HEK293 (cell line): ENCODE results near the gene LPA.

Experiments used
- CTCF ChIA-PET: fragments of 350-600 bp; formaldehyde crosslinking; extraction: SDS; loops from one replicate; lab custom pipeline; 2021; ENCODE audit warnings: antibody characterized with exemption; lab: Yijun Ruan, JAX
- POLR2A ChIA-PET: fragments of 300-600 bp; formaldehyde crosslinking; extraction: SDS; loops from one replicate; lab custom pipeline; 2020; ENCODE audit warnings: antibody characterized with exemption, inconsistent platforms; lab: Yijun Ruan, JAX
- H3K27ac ChIP-seq: fragments of 200-500 bp; sonication (Bioruptor generic); 2 replicates; pipeline ENCODE4 v1.5.1; 2014; ENCODE audit warnings: low read depth, low read length, control low read depth, inconsistent platforms; ENCODE audit errors: extremely low read depth
- H3K36me3 ChIP-seq, 2 experiments: fragments of 200-500 bp in 1 of 2; sonication (Bioruptor generic) in 1 of 2; 1 replicate in 1 of 2; 2 replicates in 1 of 2; pipeline ENCODE4 v1.5.1; 2014 to 2017; ENCODE audit warnings: inconsistent platforms in 2 of 2, low read length in 2 of 2; ENCODE audit not compliant: control insufficient read depth in 2 of 2, insufficient read depth in 1 of 2
- H3K4me1 ChIP-seq: fragments of 200-500 bp; sonication (Bioruptor generic); 2 replicates; pipeline ENCODE4 v1.5.1; 2014; ENCODE audit warnings: mild to moderate bottlenecking, low read length, inconsistent platforms; ENCODE audit not compliant: control insufficient read depth, insufficient read depth
- H3K4me3 ChIP-seq: 2 replicates; pipeline ENCODE4 v1.5.1; 2011; ENCODE audit warnings: low read depth, mild to moderate bottlenecking, control low read depth, low read length, moderate library complexity
- H3K9me3 ChIP-seq: fragments of 200-500 bp; sonication (Bioruptor generic); 2 replicates; pipeline ENCODE4 v1.5.1; 2014; ENCODE audit warnings: low read depth, low read length, inconsistent platforms; ENCODE audit not compliant: control insufficient read depth, insufficient read depth
- EGR2 ChIP-seq: fragments of 450-650 bp; formaldehyde crosslinking; IDR thresholded peaks from 2 replicates; pipeline ENCODE4 v1.5.1; 2016; ENCODE audit warnings: low read depth, missing biosample characterization, missing genetic modification characterization
- GLIS2 ChIP-seq: fragments of 450-650 bp; formaldehyde crosslinking; IDR thresholded peaks from 2 replicates; pipeline ENCODE4 v1.5.1; 2016; ENCODE audit warnings: missing biosample characterization, missing genetic modification characterization
- HOXA7 ChIP-seq: sonication (generic); formaldehyde crosslinking; IDR thresholded peaks from 2 replicates; pipeline ENCODE4 v1.8.1; 2022; ENCODE audit warnings: missing genetic modification reagents, borderline replicate concordance
- KLF8 ChIP-seq: fragments of 450-650 bp; formaldehyde crosslinking; IDR thresholded peaks from 2 replicates; pipeline ENCODE4 v1.5.1; 2016; ENCODE audit warnings: missing biosample characterization, missing genetic modification characterization
- SP3 ChIP-seq: fragments of 450-650 bp; formaldehyde crosslinking; IDR thresholded peaks from 2 replicates; pipeline ENCODE4 v1.5.1; 2016; ENCODE audit warnings: missing biosample characterization, missing genetic modification characterization
- SP7 ChIP-seq: fragments of 450-650 bp; formaldehyde crosslinking; IDR thresholded peaks from 2 replicates; pipeline ENCODE4 v1.5.1; 2016; ENCODE audit warnings: missing biosample characterization, missing genetic modification characterization
- YY2 ChIP-seq: fragments of 450-650 bp; formaldehyde crosslinking; IDR thresholded peaks from 2 replicates; pipeline ENCODE4 v1.5.1; 2016; ENCODE audit warnings: missing biosample characterization, missing genetic modification characterization
- ZBTB20 ChIP-seq: fragments of 450-650 bp; formaldehyde crosslinking; IDR thresholded peaks from 2 replicates; pipeline ENCODE4 v1.5.1; 2016; ENCODE audit warnings: missing biosample characterization, missing genetic modification characterization
- ZEB2 ChIP-seq: fragments of 450-650 bp; formaldehyde crosslinking; IDR thresholded peaks from 2 replicates; pipeline ENCODE4 v1.5.1; 2016; ENCODE audit warnings: missing biosample characterization, missing genetic modification characterization
- ZIC2 ChIP-seq: fragments of 450-650 bp; formaldehyde crosslinking; IDR thresholded peaks from 2 replicates; pipeline ENCODE4 v1.5.1; 2016; ENCODE audit warnings: missing biosample characterization, missing genetic modification characterization
- ZNF24 ChIP-seq: fragments of 450-650 bp; formaldehyde crosslinking; IDR thresholded peaks from 2 replicates; pipeline ENCODE4 v1.5.1; 2016; ENCODE audit warnings: missing biosample characterization, missing genetic modification characterization
- ZNF248 ChIP-seq: fragments of 450-650 bp; formaldehyde crosslinking; IDR thresholded peaks from 2 replicates; pipeline ENCODE4 v1.5.1; 2017; ENCODE audit warnings: missing biosample characterization, missing genetic modification characterization
- ZNF335 ChIP-seq: fragments of 450-650 bp; formaldehyde crosslinking; conservative IDR thresholded peaks from 2 replicates; pipeline ENCODE4 v1.5.1; 2016; ENCODE audit warnings: missing biosample characterization, missing genetic modification characterization
- ZNF548 ChIP-seq: fragments of 450-650 bp; formaldehyde crosslinking; IDR thresholded peaks from 2 replicates; pipeline ENCODE4 v1.5.1; 2016; ENCODE audit warnings: missing biosample characterization, missing genetic modification characterization
- ZNF654 ChIP-seq: fragments of 450-650 bp; formaldehyde crosslinking; IDR thresholded peaks from 2 replicates; pipeline ENCODE4 v1.5.1; 2016; ENCODE audit warnings: low read depth, missing biosample characterization, missing genetic modification characterization
- TF ChIP-seq, protein P1 (sequence below): fragments of 450-650 bp; formaldehyde crosslinking; IDR thresholded peaks from 2 replicates; pipeline ENCODE4 v1.5.1; 2016; ENCODE audit warnings: missing biosample characterization, missing genetic modification characterization
- TF ChIP-seq, protein P2 (sequence below): fragments of 450-650 bp; formaldehyde crosslinking; IDR thresholded peaks from 2 replicates; pipeline ENCODE4 v1.5.1; 2017; ENCODE audit warnings: missing biosample characterization, missing genetic modification characterization
- TF ChIP-seq, protein P3 (sequence below): fragments of 450-650 bp; formaldehyde crosslinking; IDR thresholded peaks from 2 replicates; pipeline ENCODE4 v1.5.1; 2017; ENCODE audit warnings: missing biosample characterization, missing genetic modification characterization
- TF ChIP-seq, protein P4 (sequence below): fragments of 450-650 bp; formaldehyde crosslinking; IDR thresholded peaks from 2 replicates; pipeline ENCODE4 v1.5.1; 2016; ENCODE audit warnings: missing biosample characterization, missing genetic modification characterization
- TF ChIP-seq, protein P5 (sequence below): fragments of 450-650 bp; formaldehyde crosslinking; IDR thresholded peaks from 2 replicates; pipeline ENCODE4 v1.5.1; 2016; ENCODE audit warnings: missing biosample characterization, missing genetic modification characterization
- TF ChIP-seq, protein P6 (sequence below): fragments of 450-650 bp; formaldehyde crosslinking; IDR thresholded peaks from 2 replicates; pipeline ENCODE4 v1.5.1; 2017; ENCODE audit warnings: missing biosample characterization, mild to moderate bottlenecking, missing genetic modification characterization, moderate library complexity

LPA gene

DNA sequence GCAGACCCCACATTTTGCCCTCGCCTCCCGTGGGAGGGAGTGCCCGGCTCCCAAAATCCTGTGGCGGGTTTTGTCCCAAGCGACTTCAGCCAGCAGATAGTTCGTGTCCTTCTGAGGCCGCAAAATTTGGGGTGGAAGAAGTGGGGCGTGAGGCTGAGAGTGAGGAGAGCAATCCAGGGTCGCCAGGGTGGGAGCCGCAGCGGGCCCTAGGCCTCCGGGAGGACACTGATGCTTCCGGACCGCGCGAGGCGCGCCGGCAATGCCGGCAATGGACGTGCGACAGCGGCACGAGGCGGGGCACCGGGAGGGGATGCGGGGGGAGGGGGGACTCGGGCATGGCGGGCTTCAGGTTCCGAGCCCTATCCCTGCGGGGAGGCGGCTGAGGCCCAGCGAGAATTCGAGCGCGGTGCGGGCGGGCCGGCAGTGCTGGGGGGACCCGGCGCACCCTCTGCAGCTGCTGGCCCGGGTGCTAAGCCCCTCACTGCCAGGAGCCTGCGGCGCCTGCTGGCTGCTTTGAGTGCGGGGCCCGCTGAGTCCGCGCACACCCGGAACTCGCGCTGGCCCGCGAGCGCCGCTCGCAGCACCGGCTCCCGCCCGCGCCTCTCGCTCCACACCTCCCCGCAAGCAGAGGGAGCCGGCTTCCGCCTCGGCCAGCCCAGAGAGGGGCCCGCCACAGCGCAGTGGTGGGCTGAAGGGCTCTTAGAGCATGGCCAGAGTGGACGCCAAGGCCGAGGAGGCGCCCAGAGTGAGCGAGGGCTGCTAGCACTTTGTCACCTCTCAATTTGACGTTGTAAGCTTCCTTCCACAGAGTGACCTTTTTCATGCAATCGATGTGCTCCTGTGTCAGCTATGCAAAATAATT, 143.8 kb downstream of the LPA start:
- Histone ChIP-seq H3K4me3 (peak overlapping the region; percentile 61), H3K36me3 (no peaks in the 10 kb centered on the region), H3K4me1 (no peaks in the 10 kb centered on the region), H3K9me3 (no peaks in the 10 kb centered on the region), H3K27ac (no peak overlapping the region; the same call in 1 of the 2 replicates)
- CTCF ChIA-PET: interaction anchor here (0.5 to 7.7 kb wide), 39 partner anchors 10 to 1754 kb away, joined by 3 to 95 read pairs (median 3); no protein-coding TSS in a partner anchor
- POLR2A ChIA-PET: no interaction called here
- TF ChIP-seq, protein P1, sequence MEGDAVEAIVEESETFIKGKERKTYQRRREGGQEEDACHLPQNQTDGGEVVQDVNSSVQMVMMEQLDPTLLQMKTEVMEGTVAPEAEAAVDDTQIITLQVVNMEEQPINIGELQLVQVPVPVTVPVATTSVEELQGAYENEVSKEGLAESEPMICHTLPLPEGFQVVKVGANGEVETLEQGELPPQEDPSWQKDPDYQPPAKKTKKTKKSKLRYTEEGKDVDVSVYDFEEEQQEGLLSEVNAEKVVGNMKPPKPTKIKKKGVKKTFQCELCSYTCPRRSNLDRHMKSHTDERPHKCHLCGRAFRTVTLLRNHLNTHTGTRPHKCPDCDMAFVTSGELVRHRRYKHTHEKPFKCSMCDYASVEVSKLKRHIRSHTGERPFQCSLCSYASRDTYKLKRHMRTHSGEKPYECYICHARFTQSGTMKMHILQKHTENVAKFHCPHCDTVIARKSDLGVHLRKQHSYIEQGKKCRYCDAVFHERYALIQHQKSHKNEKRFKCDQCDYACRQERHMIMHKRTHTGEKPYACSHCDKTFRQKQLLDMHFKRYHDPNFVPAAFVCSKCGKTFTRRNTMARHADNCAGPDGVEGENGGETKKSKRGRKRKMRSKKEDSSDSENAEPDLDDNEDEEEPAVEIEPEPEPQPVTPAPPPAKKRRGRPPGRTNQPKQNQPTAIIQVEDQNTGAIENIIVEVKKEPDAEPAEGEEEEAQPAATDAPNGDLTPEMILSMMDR (tag by site-specific recombination): peak; percentile 81
- TF ChIP-seq, protein P2, sequence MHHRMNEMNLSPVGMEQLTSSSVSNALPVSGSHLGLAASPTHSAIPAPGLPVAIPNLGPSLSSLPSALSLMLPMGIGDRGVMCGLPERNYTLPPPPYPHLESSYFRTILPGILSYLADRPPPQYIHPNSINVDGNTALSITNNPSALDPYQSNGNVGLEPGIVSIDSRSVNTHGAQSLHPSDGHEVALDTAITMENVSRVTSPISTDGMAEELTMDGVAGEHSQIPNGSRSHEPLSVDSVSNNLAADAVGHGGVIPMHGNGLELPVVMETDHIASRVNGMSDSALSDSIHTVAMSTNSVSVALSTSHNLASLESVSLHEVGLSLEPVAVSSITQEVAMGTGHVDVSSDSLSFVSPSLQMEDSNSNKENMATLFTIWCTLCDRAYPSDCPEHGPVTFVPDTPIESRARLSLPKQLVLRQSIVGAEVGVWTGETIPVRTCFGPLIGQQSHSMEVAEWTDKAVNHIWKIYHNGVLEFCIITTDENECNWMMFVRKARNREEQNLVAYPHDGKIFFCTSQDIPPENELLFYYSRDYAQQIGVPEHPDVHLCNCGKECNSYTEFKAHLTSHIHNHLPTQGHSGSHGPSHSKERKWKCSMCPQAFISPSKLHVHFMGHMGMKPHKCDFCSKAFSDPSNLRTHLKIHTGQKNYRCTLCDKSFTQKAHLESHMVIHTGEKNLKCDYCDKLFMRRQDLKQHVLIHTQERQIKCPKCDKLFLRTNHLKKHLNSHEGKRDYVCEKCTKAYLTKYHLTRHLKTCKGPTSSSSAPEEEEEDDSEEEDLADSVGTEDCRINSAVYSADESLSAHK (tag by site-specific recombination): no peak
- TF ChIP-seq ZEB2 (tag by site-specific recombination) (peak; percentile 38; the same call in 1 of the 2 replicates), KLF8 (tag by site-specific recombination) (peak; percentile 44; the same call in 1 of the 2 replicates), ZNF24 (peak; percentile 50; the same call in 1 of the 2 replicates), ZNF548 (tag by site-specific recombination) (no peak), ZNF654 (tag by site-specific recombination) (peak; percentile 85), SP7 (0 out of 2 replicates have a peak, but pooled peaks have one; percentile 32), ZIC2 (tag by site-specific recombination) (peak; percentile 21; the same call in 1 of the 2 replicates), SP3 (0 out of 2 replicates have a peak, but pooled peaks have one; percentile 35), ZBTB20 (tag by site-specific recombination) (peak; percentile 68; the same call in 1 of the 2 replicates), EGR2 (peak; percentile 34; the same call in 1 of the 2 replicates), ZNF248 (tag by site-specific recombination) (no peak), ZNF335 (tag by site-specific recombination) (peak; percentile 90), YY2 (peak; percentile 69; the same call in 1 of the 2 replicates), HOXA7 (CRISPR knock-in tag) (no peak), GLIS2 (tag by site-specific recombination) (0 out of 2 replicates have a peak, but pooled peaks have one; percentile 23)
- TF ChIP-seq, protein P3, sequence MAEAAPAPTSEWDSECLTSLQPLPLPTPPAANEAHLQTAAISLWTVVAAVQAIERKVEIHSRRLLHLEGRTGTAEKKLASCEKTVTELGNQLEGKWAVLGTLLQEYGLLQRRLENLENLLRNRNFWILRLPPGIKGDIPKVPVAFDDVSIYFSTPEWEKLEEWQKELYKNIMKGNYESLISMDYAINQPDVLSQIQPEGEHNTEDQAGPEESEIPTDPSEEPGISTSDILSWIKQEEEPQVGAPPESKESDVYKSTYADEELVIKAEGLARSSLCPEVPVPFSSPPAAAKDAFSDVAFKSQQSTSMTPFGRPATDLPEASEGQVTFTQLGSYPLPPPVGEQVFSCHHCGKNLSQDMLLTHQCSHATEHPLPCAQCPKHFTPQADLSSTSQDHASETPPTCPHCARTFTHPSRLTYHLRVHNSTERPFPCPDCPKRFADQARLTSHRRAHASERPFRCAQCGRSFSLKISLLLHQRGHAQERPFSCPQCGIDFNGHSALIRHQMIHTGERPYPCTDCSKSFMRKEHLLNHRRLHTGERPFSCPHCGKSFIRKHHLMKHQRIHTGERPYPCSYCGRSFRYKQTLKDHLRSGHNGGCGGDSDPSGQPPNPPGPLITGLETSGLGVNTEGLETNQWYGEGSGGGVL (tag by site-specific recombination): peak; percentile 36
- TF ChIP-seq, protein P4, sequence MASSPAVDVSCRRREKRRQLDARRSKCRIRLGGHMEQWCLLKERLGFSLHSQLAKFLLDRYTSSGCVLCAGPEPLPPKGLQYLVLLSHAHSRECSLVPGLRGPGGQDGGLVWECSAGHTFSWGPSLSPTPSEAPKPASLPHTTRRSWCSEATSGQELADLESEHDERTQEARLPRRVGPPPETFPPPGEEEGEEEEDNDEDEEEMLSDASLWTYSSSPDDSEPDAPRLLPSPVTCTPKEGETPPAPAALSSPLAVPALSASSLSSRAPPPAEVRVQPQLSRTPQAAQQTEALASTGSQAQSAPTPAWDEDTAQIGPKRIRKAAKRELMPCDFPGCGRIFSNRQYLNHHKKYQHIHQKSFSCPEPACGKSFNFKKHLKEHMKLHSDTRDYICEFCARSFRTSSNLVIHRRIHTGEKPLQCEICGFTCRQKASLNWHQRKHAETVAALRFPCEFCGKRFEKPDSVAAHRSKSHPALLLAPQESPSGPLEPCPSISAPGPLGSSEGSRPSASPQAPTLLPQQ (tag by site-specific recombination): peak; percentile 68; the same call in 1 of the 2 replicates
- TF ChIP-seq, protein P5, sequence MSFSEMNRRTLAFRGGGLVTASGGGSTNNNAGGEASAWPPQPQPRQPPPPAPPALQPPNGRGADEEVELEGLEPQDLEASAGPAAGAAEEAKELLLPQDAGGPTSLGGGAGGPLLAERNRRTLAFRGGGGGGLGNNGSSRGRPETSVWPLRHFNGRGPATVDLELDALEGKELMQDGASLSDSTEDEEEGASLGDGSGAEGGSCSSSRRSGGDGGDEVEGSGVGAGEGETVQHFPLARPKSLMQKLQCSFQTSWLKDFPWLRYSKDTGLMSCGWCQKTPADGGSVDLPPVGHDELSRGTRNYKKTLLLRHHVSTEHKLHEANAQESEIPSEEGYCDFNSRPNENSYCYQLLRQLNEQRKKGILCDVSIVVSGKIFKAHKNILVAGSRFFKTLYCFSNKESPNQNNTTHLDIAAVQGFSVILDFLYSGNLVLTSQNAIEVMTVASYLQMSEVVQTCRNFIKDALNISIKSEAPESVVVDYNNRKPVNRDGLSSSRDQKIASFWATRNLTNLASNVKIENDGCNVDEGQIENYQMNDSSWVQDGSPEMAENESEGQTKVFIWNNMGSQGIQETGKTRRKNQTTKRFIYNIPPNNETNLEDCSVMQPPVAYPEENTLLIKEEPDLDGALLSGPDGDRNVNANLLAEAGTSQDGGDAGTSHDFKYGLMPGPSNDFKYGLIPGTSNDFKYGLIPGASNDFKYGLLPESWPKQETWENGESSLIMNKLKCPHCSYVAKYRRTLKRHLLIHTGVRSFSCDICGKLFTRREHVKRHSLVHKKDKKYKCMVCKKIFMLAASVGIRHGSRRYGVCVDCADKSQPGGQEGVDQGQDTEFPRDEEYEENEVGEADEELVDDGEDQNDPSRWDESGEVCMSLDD (tag by site-specific recombination): no peak
- TF ChIP-seq, protein P6, sequence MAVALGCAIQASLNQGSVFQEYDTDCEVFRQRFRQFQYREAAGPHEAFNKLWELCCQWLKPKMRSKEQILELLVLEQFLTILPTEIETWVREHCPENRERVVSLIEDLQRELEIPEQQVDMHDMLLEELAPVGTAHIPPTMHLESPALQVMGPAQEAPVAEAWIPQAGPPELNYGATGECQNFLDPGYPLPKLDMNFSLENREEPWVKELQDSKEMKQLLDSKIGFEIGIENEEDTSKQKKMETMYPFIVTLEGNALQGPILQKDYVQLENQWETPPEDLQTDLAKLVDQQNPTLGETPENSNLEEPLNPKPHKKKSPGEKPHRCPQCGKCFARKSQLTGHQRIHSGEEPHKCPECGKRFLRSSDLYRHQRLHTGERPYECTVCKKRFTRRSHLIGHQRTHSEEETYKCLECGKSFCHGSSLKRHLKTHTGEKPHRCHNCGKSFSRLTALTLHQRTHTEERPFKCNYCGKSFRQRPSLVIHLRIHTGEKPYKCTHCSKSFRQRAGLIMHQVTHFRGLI (tag by site-specific recombination): peak; percentile 97
